CD4-positive, alpha-beta T cell (primary cell): ENCODE data around the gene INSYN2B. TPM values are rescaled to one million over a fixed set of nuclear protein-coding genes. Genes with fewer than 3 reads are reported as not detected.

Experiments
- ATAC-seq: fragments of 200-7000 bp; cut with Tn5 transposase; one replicate; pipeline ENCODE4 v1.10.0; 2022; ENCODE audit warnings: mild to moderate bottlenecking; ENCODE audit not compliant: poor library complexity
- CTCF ChIA-PET: fragments of 350-600 bp; sonication (Branson Sonifier 250); formaldehyde crosslinking; loops from one replicate; lab custom pipeline; 2021; ENCODE audit warnings: antibody characterized with exemption, inconsistent platforms; lab: Charles Lee
- POLR2A ChIA-PET: fragments of 350-600 bp; sonication (Branson Sonifier 250); formaldehyde crosslinking; loops from one replicate; lab custom pipeline; 2021; ENCODE audit warnings: antibody characterized with exemption, inconsistent platforms; lab: Charles Lee
- DNase-seq, 14 experiments: peaks; one replicate each; pipeline ENCODE4 v3.0.0-alpha.2; 2013 to 2020; ENCODE audit warnings: mixed read lengths in 2 of 14
- H3K27ac ChIP-seq, 2 donors: one replicate each; pipeline versions ENCODE4 v1.5.1 to v1.7.0; 2013; ENCODE audit warnings: low read length in 2 of 2, low read depth in 1 of 2, mild to moderate bottlenecking in 1 of 2
- H3K27me3 ChIP-seq, 2 experiments: 1 replicate in 1 of 2; 2 replicates in 1 of 2; pipeline versions ENCODE4 v1.6.1 to v1.7.0; 2013; ENCODE audit warnings: low read length in 2 of 2, control low read depth in 1 of 2, mild to moderate bottlenecking in 1 of 2, moderate library complexity in 1 of 2; ENCODE audit not compliant: insufficient read depth in 2 of 2, control insufficient read depth in 1 of 2
- H3K36me3 ChIP-seq: one replicate; pipeline ENCODE4 v1.6.1; 2013; ENCODE audit warnings: low read length, control low read depth; ENCODE audit not compliant: insufficient read depth
- H3K4me1 ChIP-seq: one replicate; pipeline ENCODE4 v1.6.1; 2013; ENCODE audit warnings: low read length, control low read depth; ENCODE audit not compliant: insufficient read depth
- H3K4me3 ChIP-seq: one replicate; pipeline ENCODE4 v1.5.1; 2013; ENCODE audit warnings: mild to moderate bottlenecking, low read length, moderate library complexity
- H3K9me3 ChIP-seq, 2 experiments: 1 replicate in 1 of 2; 2 replicates in 1 of 2; pipeline versions ENCODE4 v1.6.1 to v1.7.0; 2013; ENCODE audit warnings: low read length in 2 of 2, mild to moderate bottlenecking in 2 of 2, control low read depth in 1 of 2, moderate library complexity in 1 of 2; ENCODE audit not compliant: control insufficient read depth in 1 of 2, insufficient read depth in 1 of 2
- H3K27ac Mint-ChIP-seq: one replicate; pipeline ENCODE4 v1.8.0; 2020; ENCODE audit warnings: mixed read lengths
- H3K27me3 Mint-ChIP-seq: one replicate; pipeline ENCODE4 v1.8.0; 2021; ENCODE audit warnings: mixed read lengths
- H3K36me3 Mint-ChIP-seq: one replicate; pipeline ENCODE4 v1.8.0; 2021; ENCODE audit warnings: low read depth, mixed read lengths
- H3K4me1 Mint-ChIP-seq: one replicate; pipeline ENCODE4 v1.8.0; 2021; ENCODE audit warnings: low read depth, mixed read lengths
- H3K4me3 Mint-ChIP-seq: one replicate; pipeline ENCODE4 v1.8.0; 2020; ENCODE audit warnings: mild to moderate bottlenecking, mixed read lengths
- H3K9me3 Mint-ChIP-seq: one replicate; pipeline ENCODE4 v1.8.0; 2020; ENCODE audit warnings: mixed read lengths
- CTCF ChIP-seq: fragments of 200-600 bp; IDR thresholded peaks from one replicate; pipeline ENCODE4 v1.8.0; 2022; ENCODE audit warnings: antibody characterized with exemption, mild to moderate bottlenecking
- intact Hi-C, 2 experiments: fragments of 100-400 bp; cut with DNase I in 1 of 2; cut with micrococcal nuclease in 1 of 2; formaldehyde crosslinking; loops; one replicate each; pipeline versions ENCODE4 v1.15.1 to v1.9.0; 2023 to 2025; cut with DNase I, micrococcal nuclease
- total RNA-seq, 174 experiments: library from RNA in 2 of 174; stranded (reverse) in 2 of 174; gene quantifications; one replicate each; pipeline ENCODE4 v1.2.3 and lab custom pipeline; 2021 to 2026

The INSYN2B gene
- total RNA-seq, 2 experiments from 2014 or later = not detected

GRCh38 chr5:169869066-169869465, 111.2 kb downstream of the INSYN2B start:
- TF ChIP-seq CTCF = no peak
- DNase-seq (no peak), ATAC-seq (no peak)
- Histone ChIP-seq H3K27me3 (no peaks in the 10 kb centered on the region), H3K9me3 (no peaks in the 10 kb centered on the region), H3K27ac (no peak overlapping the region), H3K36me3 (peaks cover 41% of the 10 kb centered on the region), H3K4me1 (no peaks in the 10 kb centered on the region), H3K4me3 (no peak overlapping the region)
- CTCF ChIA-PET = no interaction called here
- peaks cover 78% of the 10 kb centered on the region for H3K36me3 Mint-ChIP-seq
- no peak overlapping the region for H3K27ac Mint-ChIP-seq
- H3K4me3 Mint-ChIP-seq = no peak overlapping the region
- H3K4me1 Mint-ChIP-seq = no peaks in the 10 kb centered on the region
- intact Hi-C loops = no loop called here
- no peaks in the 10 kb centered on the region for H3K9me3 Mint-ChIP-seq
- H3K27me3 Mint-ChIP-seq = no peaks in the 10 kb centered on the region
- POLR2A ChIA-PET = no interaction called here

GRCh38 chr5:169867347-169867746, 112.9 kb downstream of the INSYN2B start:
- H3K27me3 ChIP-seq = no peaks in the 10 kb centered on the region
- POLR2A ChIA-PET = no interaction called here
- H3K4me1 ChIP-seq = no peaks in the 10 kb centered on the region
- H3K4me3 Mint-ChIP-seq = no peak overlapping the region
- intact Hi-C loops = no loop called here
- H3K9me3 ChIP-seq = no peaks in the 10 kb centered on the region
- H3K27ac ChIP-seq = no peak overlapping the region
- H3K4me1 Mint-ChIP-seq = no peaks in the 10 kb centered on the region
- DNase-seq (no peak), ATAC-seq (no peak)
- H3K27ac Mint-ChIP-seq = no peak overlapping the region
- CTCF ChIA-PET = no interaction called here
- no peaks in the 10 kb centered on the region for H3K9me3 Mint-ChIP-seq
- H3K27me3 Mint-ChIP-seq = no peaks in the 10 kb centered on the region
- H3K36me3 ChIP-seq = peaks cover 50% of the 10 kb centered on the region
- TF ChIP-seq CTCF = no peak
- H3K36me3 Mint-ChIP-seq = peaks cover 82% of the 10 kb centered on the region
- H3K4me3 ChIP-seq = no peak overlapping the region

GRCh38 chr5:169864483-169864882, 115.8 kb downstream of the INSYN2B start:
- Mint-ChIP-seq H3K36me3 (peaks cover 81% of the 10 kb centered on the region), H3K4me3 (no peak overlapping the region), H3K4me1 (peaks cover 19% of the 10 kb centered on the region), H3K27me3 (no peaks in the 10 kb centered on the region), H3K27ac (no peak overlapping the region), H3K9me3 (no peaks in the 10 kb centered on the region)
- DNase-seq (no peak), ATAC-seq (no peak)
- Histone ChIP-seq H3K27me3 (no peaks in the 10 kb centered on the region), H3K36me3 (peaks cover 38% of the 10 kb centered on the region), H3K27ac (no peak overlapping the region), H3K4me1 (no peaks in the 10 kb centered on the region), H3K9me3 (no peaks in the 10 kb centered on the region), H3K4me3 (no peak overlapping the region)
- ChIA-PET POLR2A (no interaction called here), CTCF (no interaction called here)
- intact Hi-C loops = no loop called here
- no peak for TF ChIP-seq CTCF
